Hindlimb muscle (tissue), 1 donor: ENCODE data around the gene ARL13B. TPM values are rescaled to one million over a fixed set of nuclear protein-coding genes. Genes with fewer than 3 reads are reported as not detected.
A peak's percentile ranks its signal among the peaks of the same experiment; 100 is the strongest.
"Not testable (repeated sequence)": the region's sequence is repeated elsewhere in the genome, so short reads cannot be mapped to it uniquely, and the experiment has no call there.

Source experiments
- DNase-seq: peaks from one replicate; pipeline ENCODE4 v3.0.0-alpha.2; 2013
- polyA plus RNA-seq: library from polyadenylated mRNA; unstranded; fragments of 120-200 nt; gene quantifications from one replicate; pipeline ENCODE4 v1.2.1, GENCODE V29; 2013; ENCODE audit not compliant: insufficient read length

Gene ARL13B
- polyA plus RNA-seq, 1 donor, result 6.2 TPM

DNA sequence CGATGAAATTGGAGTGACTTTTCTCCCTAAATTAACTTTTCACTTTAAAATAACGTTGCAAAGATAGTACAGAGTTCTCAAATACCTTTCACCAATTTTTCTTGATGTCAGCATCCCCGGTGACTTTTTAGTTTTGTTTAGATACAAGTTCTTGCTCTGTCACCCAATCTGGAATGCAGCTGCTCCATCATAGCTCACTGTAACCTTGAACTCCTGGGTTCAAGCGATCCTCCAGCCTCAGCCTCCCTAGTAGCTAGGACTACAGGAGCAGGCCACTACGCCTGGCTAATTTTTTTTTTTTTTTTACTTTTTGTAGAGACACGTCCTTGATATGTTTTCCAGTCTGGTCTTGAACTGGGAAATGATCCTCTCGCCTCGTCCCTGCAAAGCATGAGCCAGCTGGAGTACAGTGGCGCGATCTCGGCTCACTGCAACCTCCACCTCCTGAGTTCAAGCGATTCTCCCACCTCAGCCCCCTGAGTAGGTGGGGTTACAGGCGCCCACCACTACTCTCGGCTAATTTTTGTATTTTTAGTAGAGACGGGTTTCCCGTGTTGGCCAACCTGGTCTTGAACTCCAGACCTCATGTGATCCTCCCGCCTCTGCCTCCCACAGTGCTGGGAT, 83.7 kb downstream of the ARL13B start:
- no peak for DNase-seq

DNA sequence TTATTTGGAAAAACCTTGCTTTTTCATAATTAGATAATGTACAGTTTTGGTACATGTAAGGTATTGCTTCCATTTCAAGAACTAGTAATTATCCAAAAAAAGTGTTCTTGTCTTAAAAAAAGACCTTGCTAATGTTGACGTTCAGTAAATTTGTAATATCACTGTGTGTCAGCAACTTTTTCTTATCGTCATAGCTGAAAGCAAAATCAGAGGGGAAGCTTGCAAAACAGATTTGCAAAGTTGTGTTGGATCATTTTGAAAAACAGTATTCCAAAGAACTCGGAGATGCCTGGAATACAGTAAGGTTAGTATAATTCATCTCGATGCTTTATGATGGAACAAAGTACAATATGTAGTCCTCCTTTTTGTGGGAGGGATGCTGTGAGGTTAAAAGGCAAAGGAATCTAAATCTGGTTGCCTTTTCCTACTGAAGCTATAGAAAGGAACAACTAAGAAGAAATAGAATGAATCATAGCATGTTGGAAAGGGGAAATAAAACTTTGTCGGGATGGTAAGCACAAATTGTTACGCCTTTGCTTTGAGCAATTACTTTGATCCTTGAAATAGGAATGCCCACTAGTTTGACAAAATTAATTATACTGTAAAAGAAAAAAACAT, 84.4 kb downstream of the ARL13B start:
- DNase-seq, result no peak

GRCh38 chr3:94065122-94065521, 85.2 kb downstream of the ARL13B start:
- DNase-seq, result no peak

GRCh38 chr3:94065819-94066480, 86.0 kb downstream of the ARL13B start:
- no peak for DNase-seq

DNA sequence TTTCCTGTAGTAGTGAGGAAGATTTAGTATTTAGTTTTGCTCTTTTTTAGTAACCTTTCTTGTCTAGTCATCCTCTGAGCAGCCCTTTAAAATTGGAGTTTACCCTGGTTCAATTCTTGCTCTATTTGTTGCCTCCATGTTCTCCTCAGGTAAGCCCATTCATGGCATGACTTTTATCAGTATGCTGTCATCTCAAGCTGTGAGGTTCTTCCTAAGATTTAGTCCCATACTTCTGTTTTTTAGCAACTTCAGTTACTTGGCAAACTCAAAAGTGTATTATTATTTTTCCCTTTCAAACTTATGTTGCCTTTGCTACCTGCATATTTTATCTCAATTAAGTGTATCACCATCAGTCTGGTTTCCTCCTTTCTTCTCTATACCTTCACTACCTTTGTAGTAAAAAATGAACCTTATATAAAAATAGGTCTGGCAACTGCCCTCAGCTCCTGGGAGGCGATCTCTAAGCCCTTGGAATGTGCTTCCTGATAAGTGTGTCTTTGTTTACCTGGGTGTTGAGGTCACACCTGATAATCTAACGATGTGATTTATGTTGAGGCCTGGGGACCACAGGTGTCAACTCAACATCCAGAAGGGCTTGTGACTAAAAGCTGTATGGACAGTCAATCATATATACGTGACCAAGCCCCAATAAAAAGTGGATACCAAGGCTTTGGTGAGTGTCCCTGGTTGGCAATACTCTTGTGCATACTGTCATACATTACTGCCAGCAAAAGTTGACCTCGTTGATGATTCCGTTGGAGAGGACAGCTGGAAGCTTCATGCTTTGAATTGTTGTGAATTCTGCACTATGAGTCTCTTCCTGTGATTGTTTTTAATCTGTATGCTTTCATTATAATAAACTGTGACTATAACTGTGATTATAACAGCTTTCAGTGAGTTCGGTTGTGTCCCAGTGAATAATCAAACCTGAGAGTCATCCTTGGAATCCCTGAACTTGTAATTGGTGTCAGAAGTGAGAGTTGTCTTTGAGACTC, 86.8 kb downstream of the ARL13B start:
- no peak for DNase-seq

DNA sequence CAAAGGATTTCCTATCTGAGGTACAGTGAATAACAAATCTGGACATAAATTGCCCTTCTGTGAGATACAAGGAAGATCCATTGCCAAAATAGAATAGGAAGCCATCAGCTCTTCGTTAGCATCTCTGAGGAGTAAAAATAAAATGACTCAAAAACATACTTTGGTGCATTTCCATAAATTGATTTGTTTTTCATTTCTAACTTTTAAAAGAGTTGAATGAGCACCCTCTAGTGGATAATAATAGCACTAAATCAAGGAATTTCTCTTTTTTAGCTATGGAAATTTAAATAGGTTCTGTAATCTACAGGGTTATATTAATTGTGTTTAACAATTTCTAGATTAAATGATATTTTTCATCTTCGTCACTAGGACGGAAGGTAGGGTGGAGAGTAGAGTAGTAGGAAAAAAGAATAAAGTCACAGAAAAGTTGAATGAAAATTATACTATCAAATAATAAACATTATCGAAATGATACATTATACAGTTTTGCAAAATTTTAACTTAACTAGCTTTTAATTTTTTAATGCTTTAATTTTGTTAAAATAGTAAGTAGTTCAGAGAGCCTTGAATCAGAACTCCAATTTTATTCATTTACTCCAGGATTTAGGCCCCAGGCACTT, 89.3 kb downstream of the ARL13B start:
- DNase-seq, result peak; percentile 13

DNA sequence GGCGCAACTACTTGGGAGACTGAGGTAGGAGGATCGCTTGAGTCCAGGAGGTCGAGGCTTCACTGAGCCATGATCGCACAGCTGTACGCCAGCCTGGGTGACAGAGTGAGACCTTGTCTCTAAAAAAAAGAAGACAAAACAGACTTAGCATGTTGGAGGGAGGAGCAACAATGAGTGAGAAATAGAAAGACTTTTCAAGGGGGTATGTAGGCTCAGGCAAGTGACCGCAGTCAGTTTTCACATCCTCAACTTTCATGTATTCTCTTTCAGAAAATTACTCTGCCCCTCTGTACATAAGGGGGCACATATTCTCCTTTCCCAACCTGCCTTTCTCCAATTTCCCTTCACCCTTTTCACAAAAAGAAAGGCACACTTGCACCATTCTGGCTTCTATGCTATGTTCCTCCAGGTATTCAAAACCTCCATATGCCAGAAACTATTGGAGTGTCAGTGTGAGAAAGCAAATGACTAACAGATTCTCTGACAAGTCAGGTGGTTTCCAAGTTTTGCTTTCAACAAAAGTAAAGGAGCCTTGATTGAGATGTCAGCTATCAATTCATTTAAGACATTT, 90.5 kb downstream of the ARL13B start:
- DNase-seq, result no peak

- DNase-seq, result no peak
Observed at GRCh38 chr3:94071713-94072284, 91.8 kb downstream of the ARL13B start.

- DNase-seq, result no peak
Observed at GRCh38 chr3:94076055-94076454, 96.1 kb downstream of the ARL13B start.

GRCh38 chr3:94080552-94080951, 100.6 kb downstream of the ARL13B start:
- DNase-seq, result not testable (repeated sequence)

- peak; percentile 13 for DNase-seq
Observed at GRCh38 chr3:94081884-94082283, 101.9 kb downstream of the ARL13B start.

GRCh38 chr3:94082391-94082937, 102.5 kb downstream of the ARL13B start:
- peak; percentile 27 for DNase-seq

DNA sequence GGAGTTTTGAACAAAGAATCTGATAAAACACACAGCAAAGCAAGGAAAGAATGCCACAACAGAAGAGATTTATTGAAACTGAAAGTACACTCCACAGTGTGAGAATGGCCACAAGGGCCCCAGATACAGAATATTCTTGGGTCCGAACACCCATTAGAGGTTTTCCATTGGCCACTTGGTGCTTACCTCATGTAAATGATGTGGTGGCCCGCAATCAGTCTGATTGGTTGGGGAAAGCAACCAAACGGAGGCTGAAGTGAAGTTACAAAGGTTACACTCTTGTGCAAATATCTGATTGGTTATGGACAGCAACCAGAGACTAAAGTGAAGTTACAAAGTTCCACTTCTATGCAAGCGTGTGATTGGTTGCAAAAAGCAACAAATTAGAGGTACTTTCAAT, 103.3 kb downstream of the ARL13B start:
- no peak for DNase-seq

GRCh38 chr3:94089126-94089525, 109.2 kb downstream of the ARL13B start:
- no peak for DNase-seq

- DNase-seq, result no peak
Observed at GRCh38 chr3:94092086-94092485, 112.1 kb downstream of the ARL13B start.

DNA sequence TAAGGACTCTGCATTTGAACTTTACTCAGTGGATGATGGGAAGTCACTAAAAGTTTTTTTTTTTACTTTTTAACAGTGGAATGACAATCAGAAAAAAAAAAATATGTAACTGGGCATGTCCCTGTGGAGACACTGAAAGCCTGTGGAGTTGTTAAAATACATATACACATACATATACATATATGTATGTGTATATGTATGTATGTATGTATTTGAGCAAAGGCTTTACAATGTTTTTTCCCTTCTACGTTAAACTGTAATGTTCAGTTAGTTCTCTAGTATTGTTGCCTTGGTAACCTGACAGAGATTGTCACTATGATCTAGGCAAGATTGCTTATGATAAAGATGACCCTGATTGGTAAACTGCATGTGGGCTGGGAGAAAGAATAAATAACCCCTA, 113.2 kb downstream of the ARL13B start:
- no peak for DNase-seq

- no peak for DNase-seq
Observed at GRCh38 chr3:94095111-94095510, 115.2 kb downstream of the ARL13B start.

- DNase-seq, result no peak
Observed at GRCh38 chr3:94098452-94098851, 118.5 kb downstream of the ARL13B start.

DNA sequence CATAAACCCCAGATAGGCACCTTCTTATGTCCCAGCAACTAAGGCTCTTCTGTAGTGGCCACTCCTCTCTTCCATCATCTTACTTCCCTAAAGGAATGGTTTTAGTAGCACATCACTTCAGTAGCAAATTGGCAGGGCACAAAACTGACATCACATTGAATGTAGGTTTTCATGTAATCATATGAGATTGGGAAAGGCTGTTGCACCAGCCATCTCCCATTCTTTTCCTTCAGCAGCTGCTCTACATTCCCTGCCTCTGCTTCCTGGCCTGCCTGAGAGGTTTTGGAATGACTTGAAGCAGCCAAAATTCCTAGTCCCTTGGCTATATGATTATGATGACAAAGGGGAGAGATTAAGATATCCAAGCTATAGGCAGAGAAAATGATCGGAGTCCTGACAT, 119.4 kb downstream of the ARL13B start:
- no peak for DNase-seq

DNA sequence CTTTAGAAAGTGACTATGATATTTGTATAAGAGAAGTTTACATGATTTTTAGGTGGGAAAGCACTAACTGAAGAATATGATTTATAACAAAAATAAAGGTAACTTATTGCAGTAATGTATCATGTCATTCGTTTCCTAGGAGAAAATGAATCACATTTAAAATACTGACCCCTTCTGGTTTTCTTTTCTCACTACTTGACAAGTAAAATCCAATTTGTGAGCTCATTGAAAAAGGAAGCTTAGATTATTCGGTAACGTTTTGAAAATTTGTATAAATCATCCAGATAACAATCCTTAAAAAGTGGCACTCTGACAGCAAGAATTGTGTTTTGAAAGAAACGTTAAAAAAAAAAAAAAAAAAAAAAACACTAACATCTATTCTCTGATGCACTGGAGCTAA, 121.9 kb downstream of the ARL13B start:
- no peak for DNase-seq
